SK-N-SH treated with all-trans-retinoic acid at 6 μM for 48 hours (cell line): Measurements from ENCODE around the gene IFI27L2.

Experiments used
- ATAC-seq: fragments of 200-7000 bp; cut with Tn5 transposase; 3 replicates; pipeline ENCODE4 v1.9.1; 2020; ENCODE audit warnings: mild to moderate bottlenecking, moderate library complexity
- CREB5 ChIP-seq: fragments of 250-450 bp; sonication (Bioruptor Pico); IDR thresholded peaks from 2 replicates; pipeline ENCODE4 v1.5.1; 2020; ENCODE audit warnings: low read depth, mild to moderate bottlenecking, moderate library complexity
- CSDC2 ChIP-seq: fragments of 250-450 bp; sonication (Bioruptor Pico); IDR thresholded peaks from 2 replicates; pipeline ENCODE4 v1.5.0; 2020; ENCODE audit warnings: mild to moderate bottlenecking, moderate library complexity
- CSRNP3 ChIP-seq: fragments of 250-450 bp; sonication (Bioruptor Pico); IDR thresholded peaks from 2 replicates; pipeline ENCODE4 v1.5.1; 2021; ENCODE audit warnings: mild to moderate bottlenecking, moderate library complexity
- ESRRG ChIP-seq: fragments of 250-450 bp; sonication (Bioruptor Pico); IDR thresholded peaks from 2 replicates; pipeline ENCODE4 v1.6.1; 2021; ENCODE audit warnings: mild to moderate bottlenecking
- GLIS3 ChIP-seq: fragments of 250-450 bp; sonication (Bioruptor Pico); IDR thresholded peaks from 2 replicates; pipeline ENCODE4 v1.5.0; 2020; ENCODE audit warnings: mild to moderate bottlenecking, moderate library complexity
- ISL1 ChIP-seq: fragments of 250-450 bp; sonication (Bioruptor Pico); IDR thresholded peaks from 2 replicates; pipeline ENCODE4 v2.1.2; 2022; ENCODE audit warnings: mild to moderate bottlenecking, moderate library complexity
- OSR1 ChIP-seq: fragments of 250-450 bp; sonication (Bioruptor Pico); IDR thresholded peaks from 2 replicates; pipeline ENCODE4 v1.8.0; 2022; ENCODE audit warnings: moderate library complexity, mild to moderate bottlenecking, inconsistent platforms
- POU6F1 ChIP-seq: fragments of 250-450 bp; sonication (Bioruptor Pico); IDR thresholded peaks from 2 replicates; pipeline ENCODE4 v1.8.0; 2021; ENCODE audit warnings: low read depth, mild to moderate bottlenecking, moderate library complexity, borderline replicate concordance
- RARB ChIP-seq: fragments of 250-450 bp; sonication (Bioruptor Pico); IDR thresholded peaks from 2 replicates; pipeline ENCODE4 v1.8.0; 2021; ENCODE audit warnings: mild to moderate bottlenecking, moderate library complexity
- SNAI2 ChIP-seq: fragments of 250-450 bp; sonication (Bioruptor Pico); IDR thresholded peaks from 2 replicates; pipeline ENCODE4 v1.5.0; 2020; ENCODE audit warnings: mild to moderate bottlenecking, moderate library complexity
- TCF4 ChIP-seq: fragments of 250-450 bp; sonication (Bioruptor Pico); IDR thresholded peaks from 2 replicates; pipeline ENCODE4 v1.8.0; 2021; ENCODE audit warnings: mild to moderate bottlenecking, moderate library complexity, borderline replicate concordance
- TOX ChIP-seq: fragments of 250-450 bp; sonication (Bioruptor Pico); IDR thresholded peaks from 2 replicates; pipeline ENCODE4 v1.8.0; 2021; ENCODE audit warnings: mild to moderate bottlenecking, moderate library complexity, borderline replicate concordance
- ZFP3 ChIP-seq: fragments of 250-450 bp; sonication (Bioruptor Pico); IDR thresholded peaks from 2 replicates; pipeline ENCODE4 v1.5.0; 2020; ENCODE audit warnings: mild to moderate bottlenecking, moderate library complexity
- ZFP30 ChIP-seq: fragments of 450-650 bp; formaldehyde crosslinking; IDR thresholded peaks from 2 replicates; pipeline ENCODE4 v1.5.0; 2022; ENCODE audit warnings: mild to moderate bottlenecking, moderate library complexity
- ZNF565 ChIP-seq: fragments of 450-650 bp; formaldehyde crosslinking; conservative IDR thresholded peaks from 2 replicates; pipeline ENCODE4 v1.5.0; 2020; ENCODE audit warnings: low read depth, mild to moderate bottlenecking, moderate library complexity
- ZNF70 ChIP-seq: fragments of 450-650 bp; formaldehyde crosslinking; IDR thresholded peaks from 2 replicates; pipeline ENCODE4 v1.5.0; 2020; ENCODE audit warnings: mild to moderate bottlenecking, moderate library complexity
- ZNF8 ChIP-seq: fragments of 450-650 bp; formaldehyde crosslinking; IDR thresholded peaks from 2 replicates; pipeline ENCODE4 v1.5.0; 2020; ENCODE audit warnings: mild to moderate bottlenecking, moderate library complexity
- TF ChIP-seq, protein P1 (sequence below): fragments of 250-450 bp; sonication (Bioruptor Pico); IDR thresholded peaks from 2 replicates; pipeline ENCODE4 v1.8.0; 2020; ENCODE audit warnings: mild to moderate bottlenecking, moderate library complexity, borderline replicate concordance

Gene IFI27L2

GRCh38 chr14:94135476-94135875 lies 6.1 kb upstream of the IFI27L2 start (continued):
- TF ChIP-seq TCF4 (CRISPR knock-in tag): no peak

DNA sequence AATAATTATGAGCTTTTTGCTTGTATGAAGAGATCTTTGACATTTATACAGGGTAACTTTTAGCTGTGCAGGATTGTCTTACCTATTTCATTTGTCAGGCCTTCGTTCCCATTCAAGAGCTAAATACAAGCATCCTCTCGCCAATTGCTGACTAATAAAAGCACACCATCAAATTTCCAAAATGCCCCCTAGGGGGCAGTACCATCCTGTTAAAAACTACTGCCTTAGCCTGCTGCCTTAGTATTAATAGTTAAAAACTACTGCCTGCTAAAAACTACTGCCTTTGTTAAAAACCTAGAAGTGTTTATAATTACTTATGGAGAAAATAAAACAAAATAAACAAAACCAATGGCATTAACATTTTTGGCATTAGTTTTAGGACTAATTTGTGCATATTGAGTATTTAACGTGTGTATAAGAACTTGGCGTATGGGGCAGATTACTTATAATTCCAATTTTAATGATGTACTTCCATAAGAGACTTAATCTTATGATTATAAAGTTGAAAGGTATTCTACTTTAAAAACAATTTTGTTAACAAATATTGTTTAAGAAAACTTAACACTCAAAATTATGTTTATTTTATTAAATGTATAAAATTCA lies 3.0 kb upstream of the IFI27L2 start:
- ATAC-seq: peak; percentile 25; the same call in 2 of the 3 replicates

GRCh38 chr14:94129758-94130414 lies 482 bp upstream of the IFI27L2 start:
- TF ChIP-seq ZNF70 (no peak), CSDC2 (CRISPR knock-in tag) (no peak), OSR1 (no peak), CREB5 (no peak), CSRNP3 (no peak), TOX (CRISPR knock-in tag) (no peak)
- TF ChIP-seq, all 23 proteins: peak for 0
- peak; percentile 71 for ATAC-seq

More for the DNA sequence above, 3.0 kb upstream of the IFI27L2 start:
- TF ChIP-seq, protein P1, sequence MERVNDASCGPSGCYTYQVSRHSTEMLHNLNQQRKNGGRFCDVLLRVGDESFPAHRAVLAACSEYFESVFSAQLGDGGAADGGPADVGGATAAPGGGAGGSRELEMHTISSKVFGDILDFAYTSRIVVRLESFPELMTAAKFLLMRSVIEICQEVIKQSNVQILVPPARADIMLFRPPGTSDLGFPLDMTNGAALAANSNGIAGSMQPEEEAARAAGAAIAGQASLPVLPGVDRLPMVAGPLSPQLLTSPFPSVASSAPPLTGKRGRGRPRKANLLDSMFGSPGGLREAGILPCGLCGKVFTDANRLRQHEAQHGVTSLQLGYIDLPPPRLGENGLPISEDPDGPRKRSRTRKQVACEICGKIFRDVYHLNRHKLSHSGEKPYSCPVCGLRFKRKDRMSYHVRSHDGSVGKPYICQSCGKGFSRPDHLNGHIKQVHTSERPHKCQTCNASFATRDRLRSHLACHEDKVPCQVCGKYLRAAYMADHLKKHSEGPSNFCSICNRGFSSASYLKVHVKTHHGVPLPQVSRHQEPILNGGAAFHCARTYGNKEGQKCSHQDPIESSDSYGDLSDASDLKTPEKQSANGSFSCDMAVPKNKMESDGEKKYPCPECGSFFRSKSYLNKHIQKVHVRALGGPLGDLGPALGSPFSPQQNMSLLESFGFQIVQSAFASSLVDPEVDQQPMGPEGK (CRISPR knock-in tag): no peak
- TF ChIP-seq ZNF565 (CRISPR knock-in tag): no peak
- no peak for TF ChIP-seq ZNF8 (CRISPR knock-in tag)
- no peak for TF ChIP-seq ZFP30 (CRISPR knock-in tag)
- no peak for TF ChIP-seq GLIS3
- TF ChIP-seq SNAI2 (CRISPR knock-in tag): no peak
- TF ChIP-seq RARB (CRISPR knock-in tag): no peak
- no peak for TF ChIP-seq ESRRG (CRISPR knock-in tag)
- TF ChIP-seq ISL1 (CRISPR knock-in tag): no peak
- TF ChIP-seq ZNF70: no peak
- TF ChIP-seq CSRNP3: no peak
- TF ChIP-seq POU6F1 (CRISPR knock-in tag): no peak
- no peak for TF ChIP-seq TOX (CRISPR knock-in tag)

DNA sequence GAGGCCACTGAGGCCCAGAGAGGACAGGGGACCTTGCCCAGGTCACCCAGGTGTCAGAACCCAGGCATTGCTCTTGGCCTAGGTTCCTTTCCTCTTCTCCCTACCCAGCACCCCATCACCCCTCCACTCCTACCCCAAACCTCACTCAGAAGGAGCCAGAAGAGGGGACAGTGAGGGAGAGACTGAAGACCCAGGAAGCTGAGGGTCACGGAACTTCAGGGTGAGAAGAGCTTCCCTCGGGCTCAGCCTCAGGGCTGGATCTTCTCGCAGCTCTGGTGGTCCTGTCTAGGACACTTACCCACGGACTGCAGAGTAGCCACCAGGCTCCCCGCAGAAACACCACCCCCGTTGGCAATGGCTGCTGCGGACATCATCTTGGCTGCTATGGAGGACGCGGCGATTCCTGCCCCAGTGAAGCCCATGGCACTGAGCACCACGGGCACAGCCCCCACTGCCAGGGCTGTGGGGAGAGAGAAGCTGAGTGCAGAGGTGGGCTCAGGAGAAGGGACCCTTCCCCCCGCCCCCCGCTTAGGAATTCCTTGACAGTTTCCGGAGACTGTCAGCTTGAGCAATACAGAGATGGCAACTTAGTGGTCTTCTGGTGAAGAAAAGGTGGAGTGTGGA lies 1.1 kb downstream of the IFI27L2 start:
- TF ChIP-seq ZNF565 (CRISPR knock-in tag): no peak
- TF ChIP-seq ZFP3 (CRISPR knock-in tag): no peak
- no peak for TF ChIP-seq POU6F1 (CRISPR knock-in tag)

More for the DNA sequence above, 1.1 kb downstream of the IFI27L2 start:
- no peak for ATAC-seq
